ENCODE data around the gene DIS3L2.

DNA sequence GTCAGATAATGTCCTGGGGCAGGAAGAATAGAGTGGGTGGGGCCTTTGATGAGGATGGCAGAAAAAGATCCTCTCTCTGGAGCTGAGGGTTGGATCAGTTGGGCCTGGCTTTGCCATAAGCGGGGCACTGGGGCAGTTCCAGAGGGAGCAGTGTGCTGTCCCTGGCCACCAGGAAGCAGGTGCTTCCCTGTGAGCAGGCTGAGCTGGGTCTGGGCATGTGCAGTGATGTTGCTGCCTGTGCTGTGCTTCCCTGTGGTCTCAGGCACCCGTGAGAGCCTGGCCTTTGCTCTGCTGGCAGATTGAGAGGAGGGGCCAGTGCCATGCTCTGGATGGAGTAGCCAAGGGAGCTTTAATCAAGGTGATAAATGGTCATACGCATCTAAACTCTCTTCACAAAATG is 20.7 kb upstream of the DIS3L2 start:
- TF ChIP-seq SP1 (IDR thresholded peaks at IDR 0.05) (no peak), SUZ12 (IDR thresholded peaks at IDR 0.05) (no peak), FOXK2 (IDR thresholded peaks at IDR 0.05) (no peak), ZNF384 (IDR thresholded peaks at IDR 0.05) (no peak), NFRKB (IDR thresholded peaks at IDR 0.05) (no peak), ARNT (IDR thresholded peaks at IDR 0.05) (no peak), CTBP1 (IDR thresholded peaks at IDR 0.05; ENCODE audit: borderline replicate concordance) (no peak), FOXA1 (IDR thresholded peaks at IDR 0.05) (no peak), BHLHE40 (IDR thresholded peaks at IDR 0.05; ENCODE audit: borderline replicate concordance) (no peak), HDGF (IDR thresholded peaks at IDR 0.05; ENCODE audit: borderline replicate concordance) (no peak), TARDBP (IDR thresholded peaks at IDR 0.05) (no peak)
- TF ChIP-seq, protein P1, sequence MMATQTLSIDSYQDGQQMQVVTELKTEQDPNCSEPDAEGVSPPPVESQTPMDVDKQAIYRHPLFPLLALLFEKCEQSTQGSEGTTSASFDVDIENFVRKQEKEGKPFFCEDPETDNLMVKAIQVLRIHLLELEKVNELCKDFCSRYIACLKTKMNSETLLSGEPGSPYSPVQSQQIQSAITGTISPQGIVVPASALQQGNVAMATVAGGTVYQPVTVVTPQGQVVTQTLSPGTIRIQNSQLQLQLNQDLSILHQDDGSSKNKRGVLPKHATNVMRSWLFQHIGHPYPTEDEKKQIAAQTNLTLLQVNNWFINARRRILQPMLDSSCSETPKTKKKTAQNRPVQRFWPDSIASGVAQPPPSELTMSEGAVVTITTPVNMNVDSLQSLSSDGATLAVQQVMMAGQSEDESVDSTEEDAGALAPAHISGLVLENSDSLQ (IDR thresholded peaks at IDR 0.05), result no peak

Data from HEK293T (cell line).